Trophoblast cell (in vitro differentiated cells and primary cell): Measurements from ENCODE around the gene PRKAR1A.
A peak's percentile ranks its signal among the peaks of the same experiment; 100 is the strongest.

Source experiments
- DNase-seq, 2 donors: peaks; one replicate each; pipeline ENCODE4 v3.0.0-alpha.2; 2016
- H2AFZ ChIP-seq: 2 replicates; pipeline ENCODE4 v1.6.1; 2013; ENCODE audit warnings: low read length, moderate library complexity, mild to moderate bottlenecking; ENCODE audit not compliant: insufficient read depth, poor library complexity
- H2AK5ac ChIP-seq: 2 replicates; pipeline ENCODE4 v1.6.1; 2013; ENCODE audit warnings: mild to moderate bottlenecking, low read length
- H2BK120ac ChIP-seq: 2 replicates; pipeline ENCODE4 v1.6.1; 2013; ENCODE audit warnings: low read length, mild to moderate bottlenecking, moderate library complexity; ENCODE audit not compliant: insufficient read depth, poor library complexity
- H2BK12ac ChIP-seq: 2 replicates; pipeline ENCODE4 v1.6.1; 2013; ENCODE audit warnings: mild to moderate bottlenecking, low read length, moderate library complexity
- H2BK5ac ChIP-seq: 2 replicates; pipeline ENCODE4 v1.6.1; 2013; ENCODE audit warnings: low read length, low read depth, moderate library complexity, mild to moderate bottlenecking; ENCODE audit not compliant: poor library complexity
- H3K14ac ChIP-seq: 2 replicates; pipeline ENCODE4 v1.6.1; 2013; ENCODE audit warnings: mild to moderate bottlenecking, low read length
- H3K18ac ChIP-seq: 2 replicates; pipeline ENCODE4 v1.6.1; 2013; ENCODE audit warnings: mild to moderate bottlenecking, low read length
- H3K23ac ChIP-seq: 2 replicates; pipeline ENCODE4 v1.6.1; 2013; ENCODE audit warnings: low read length
- H3K27ac ChIP-seq: 2 replicates; pipeline ENCODE4 v1.5.1; 2013; ENCODE audit warnings: low read depth, mild to moderate bottlenecking, inconsistent platforms, low read length, moderate library complexity
- H3K27me3 ChIP-seq: 2 replicates; pipeline ENCODE4 v1.6.1; 2013; ENCODE audit warnings: inconsistent platforms, mild to moderate bottlenecking, low read length, moderate library complexity; ENCODE audit not compliant: insufficient read depth
- H3K36me3 ChIP-seq, 2 experiments: 1 replicate in 1 of 2; 2 replicates in 1 of 2; pipeline ENCODE4 v1.6.1; 2013; ENCODE audit warnings: low read length in 2 of 2, mild to moderate bottlenecking in 2 of 2, moderate library complexity in 1 of 2; ENCODE audit not compliant: insufficient read depth in 2 of 2, control insufficient read depth in 1 of 2
- H3K4ac ChIP-seq: 2 replicates; pipeline ENCODE4 v1.6.1; 2013; ENCODE audit warnings: low read depth, mild to moderate bottlenecking, low read length, moderate library complexity
- H3K4me1 ChIP-seq, 2 experiments: 1 replicate in 1 of 2; 2 replicates in 1 of 2; pipeline ENCODE4 v1.6.1; 2013; ENCODE audit warnings: low read length in 2 of 2, mild to moderate bottlenecking in 2 of 2, moderate library complexity in 1 of 2; ENCODE audit not compliant: insufficient read depth in 2 of 2, control insufficient read depth in 1 of 2
- H3K4me2 ChIP-seq: 2 replicates; pipeline ENCODE4 v1.6.1; 2013; ENCODE audit warnings: inconsistent platforms, mild to moderate bottlenecking, low read length, moderate library complexity
- H3K4me3 ChIP-seq: 2 replicates; pipeline ENCODE4 v1.5.1; 2013; ENCODE audit warnings: mild to moderate bottlenecking, low read depth, low read length, inconsistent platforms
- H3K79me1 ChIP-seq: one replicate; pipeline ENCODE4 v1.6.1; 2013; ENCODE audit warnings: low read length
- H3K79me2 ChIP-seq: 2 replicates; pipeline ENCODE4 v1.6.1; 2013; ENCODE audit warnings: low read length, mild to moderate bottlenecking; ENCODE audit not compliant: control insufficient read depth, insufficient read depth, poor library complexity
- H3K9ac ChIP-seq: 2 replicates; pipeline ENCODE4 v1.6.1; 2013; ENCODE audit warnings: mild to moderate bottlenecking, low read length
- H3K9me3 ChIP-seq: 2 replicates; pipeline ENCODE4 v1.6.1; 2013; ENCODE audit warnings: low read depth, mild to moderate bottlenecking, control low read depth, inconsistent platforms, low read length; ENCODE audit not compliant: insufficient read depth
- H4K12ac ChIP-seq: 2 replicates; pipeline ENCODE4 v1.6.1; 2013; ENCODE audit warnings: low read depth, mild to moderate bottlenecking, low read length, moderate library complexity
- H4K8ac ChIP-seq: 2 replicates; pipeline ENCODE4 v1.6.1; 2013; ENCODE audit warnings: low read depth, mild to moderate bottlenecking, low read length, moderate library complexity
- H4K91ac ChIP-seq: one replicate; pipeline ENCODE4 v1.6.1; 2013; ENCODE audit warnings: low read depth, mild to moderate bottlenecking, low read length, moderate library complexity
- WGBS: extraction: QIAGEN DNeasy Blood & Tissue Kit; methylation state at CpG from one replicate; pipeline ENCODE4 v1.1.7; 2013; ENCODE audit warnings: missing lambda C conversion rate; ENCODE audit not compliant: insufficient read length, insufficient coverage; ENCODE audit errors: extremely low coverage; 5-methylcytosine and 5-hydroxymethylcytosine counted together

PRKAR1A gene

GRCh38 chr17:68592682-68593641 is 80.7 kb downstream of the PRKAR1A start:
- DNase-seq = no peak
- Histone ChIP-seq H2BK120ac (no peak overlapping the region), H3K27ac (no peak overlapping the region), H3K4me2 (no peak overlapping the region), H3K9ac (no peak overlapping the region), H4K91ac (no peak overlapping the region), H2BK5ac (no peak overlapping the region), H3K14ac (no peak overlapping the region), H4K8ac (no peak overlapping the region), H3K4me3 (no peak overlapping the region), H3K79me1 (peaks cover 2% of the 10 kb centered on the region), H3K36me3 (no peaks in the 10 kb centered on the region), H3K4me1 (peaks cover 8 to 11% of the 10 kb centered on the region in 2 experiments), H3K79me2 (no peaks in the 10 kb centered on the region), H3K9me3 (peaks cover 2% of the 10 kb centered on the region), H4K12ac (no peak overlapping the region), H3K27me3 (no peaks in the 10 kb centered on the region), H3K23ac (no peak overlapping the region), H2BK12ac (no peak overlapping the region), H2AFZ (no peak overlapping the region), H2AK5ac (no peak overlapping the region), H3K4ac (no peak overlapping the region), H3K18ac (no peak overlapping the region)
- no CpG with 5 or more reads among the region's 3 CpGs for WGBS

- no peak overlapping the region for H2BK5ac ChIP-seq
- H3K4me2 ChIP-seq = no peak overlapping the region
- no peak overlapping the region for H4K8ac ChIP-seq
- no peak overlapping the region for H4K91ac ChIP-seq
- H3K4me3 ChIP-seq = no peak overlapping the region
- H3K27me3 ChIP-seq = no peaks in the 10 kb centered on the region
- no peak overlapping the region for H3K23ac ChIP-seq
- no CpG with 5 or more reads among the region's 2 CpGs for WGBS
- H2AFZ ChIP-seq = no peak overlapping the region
- H2BK12ac ChIP-seq = no peak overlapping the region
- no peak overlapping the region for H3K18ac ChIP-seq
- peaks cover 12 to 13% of the 10 kb centered on the region in 2 experiments for H3K4me1 ChIP-seq
- no peak for DNase-seq
- H3K36me3 ChIP-seq = no peaks in the 10 kb centered on the region
- no peak overlapping the region for H3K14ac ChIP-seq
- peaks cover 5% of the 10 kb centered on the region for H3K79me1 ChIP-seq
- no peak overlapping the region for H3K4ac ChIP-seq
- peaks cover 2% of the 10 kb centered on the region for H3K79me2 ChIP-seq
- H3K9me3 ChIP-seq = no peaks in the 10 kb centered on the region
- H3K27ac ChIP-seq = no peak overlapping the region
- H4K12ac ChIP-seq = no peak overlapping the region
- H3K9ac ChIP-seq = no peak overlapping the region
- no peak overlapping the region for H2AK5ac ChIP-seq
- H2BK120ac ChIP-seq = no peak overlapping the region
Observed at GRCh38 chr17:68594552-68594951, 82.3 kb downstream of the PRKAR1A start.

- WGBS = no CpG with 5 or more reads among the region's 5 CpGs
- H3K14ac ChIP-seq = no peak overlapping the region
- H3K36me3 ChIP-seq = no peaks in the 10 kb centered on the region
- peak overlapping the region; percentile 26 for H4K91ac ChIP-seq
- no peak overlapping the region for H4K12ac ChIP-seq
- H2BK5ac ChIP-seq = no peak overlapping the region
- peaks cover 13% of the 10 kb centered on the region for H3K79me1 ChIP-seq
- H3K4me2 ChIP-seq = no peak overlapping the region
- H3K9ac ChIP-seq = no peak overlapping the region
- no peak overlapping the region for H3K27ac ChIP-seq
- no peak overlapping the region for H3K18ac ChIP-seq
- H2AK5ac ChIP-seq = peak overlapping the region; percentile 9
- no peak overlapping the region for H2AFZ ChIP-seq
- no peak for DNase-seq
- peaks cover 16% of the 10 kb centered on the region in 2 experiments for H3K4me1 ChIP-seq
- no peaks in the 10 kb centered on the region for H3K27me3 ChIP-seq
- H3K4ac ChIP-seq = peak overlapping the region; percentile 52
- H4K8ac ChIP-seq = peak overlapping the region; percentile 9
- H3K4me3 ChIP-seq = no peak overlapping the region
- H2BK12ac ChIP-seq = peak overlapping the region; percentile 4
- no peak overlapping the region for H2BK120ac ChIP-seq
- H3K23ac ChIP-seq = no peak overlapping the region
- peaks cover 11% of the 10 kb centered on the region for H3K79me2 ChIP-seq
- H3K9me3 ChIP-seq = no peaks in the 10 kb centered on the region
Observed at GRCh38 chr17:68595496-68595895, 83.3 kb downstream of the PRKAR1A start.

GRCh38 chr17:68595986-68596385 is 83.8 kb downstream of the PRKAR1A start:
- Histone ChIP-seq H2BK12ac (no peak overlapping the region), H3K4ac (no peak overlapping the region), H3K4me3 (no peak overlapping the region), H3K4me1 (peaks cover 16% of the 10 kb centered on the region in 2 experiments), H2AFZ (no peak overlapping the region), H4K8ac (no peak overlapping the region), H3K79me2 (peaks cover 13% of the 10 kb centered on the region), H2BK120ac (no peak overlapping the region), H2AK5ac (no peak overlapping the region), H3K27me3 (no peaks in the 10 kb centered on the region), H3K4me2 (no peak overlapping the region), H3K9ac (no peak overlapping the region), H3K18ac (no peak overlapping the region), H3K79me1 (peaks cover 17% of the 10 kb centered on the region), H4K12ac (no peak overlapping the region), H4K91ac (no peak overlapping the region), H3K9me3 (no peaks in the 10 kb centered on the region), H3K27ac (no peak overlapping the region), H2BK5ac (no peak overlapping the region), H3K36me3 (no peaks in the 10 kb centered on the region), H3K23ac (no peak overlapping the region), H3K14ac (no peak overlapping the region)
- WGBS = no CpG with 5 or more reads among the region's 2 CpGs
- no peak for DNase-seq
